PC-3 (cell line): ENCODE measurements around the gene IRAK4. TPM values are rescaled to one million over a fixed set of nuclear protein-coding genes. Genes with fewer than 3 reads are reported as not detected.

Experiments used
- ATAC-seq: fragments of 200-7000 bp; cut with Tn5 transposase; 2 replicates; pipeline ENCODE4 v1.9.1; 2020; ENCODE audit warnings: mild to moderate bottlenecking, moderate library complexity
- BruUV-seq: library from RNA; stranded (reverse); fragments of 400-500 nt; replicated peaks from 2 replicates; lab custom pipeline; 2021; lab: Mats Ljungman, UMichigan
- CTCF ChIA-PET: fragments of 300-600 bp; sonication (Branson Sonifier 250); formaldehyde crosslinking; loops from one replicate; lab custom pipeline; 2022; ENCODE audit warnings: antibody characterized with exemption; lab: Charles Lee
- POLR2A ChIA-PET: fragments of 300-600 bp; sonication (Branson Sonifier 250); formaldehyde crosslinking; loops from one replicate; lab custom pipeline; 2022; ENCODE audit warnings: antibody characterized with exemption; ENCODE audit not compliant: unreplicated experiment; lab: Charles Lee
- DNase-seq: peaks from one replicate; pipeline ENCODE4 v3.0.0-alpha.2; 2015
- H2AFZ ChIP-seq: fragments of 300-600 bp; sonication (generic); 2 replicates; pipeline ENCODE4 v1.6.0; 2016; ENCODE audit warnings: antibody characterized with exemption, low read length
- H3F3A ChIP-seq: fragments of 300-600 bp; sonication (generic); one replicate; pipeline ENCODE4 v1.6.0; 2017; ENCODE audit warnings: antibody characterized with exemption, low read length, control low read depth, mild to moderate bottlenecking; ENCODE audit not compliant: unreplicated experiment
- H3K27ac ChIP-seq: fragments of 300-600 bp; sonication (generic); 2 replicates; pipeline ENCODE4 v1.5.1; 2016; ENCODE audit warnings: mild to moderate bottlenecking, low read length
- H3K27me3 ChIP-seq: fragments of 300-600 bp; sonication (generic); 2 replicates; pipeline ENCODE4 v1.6.1; 2016; ENCODE audit warnings: low read length, mixed read lengths
- H3K36me3 ChIP-seq: fragments of 300-600 bp; sonication (generic); 2 replicates; pipeline ENCODE4 v1.6.1; 2016; ENCODE audit warnings: low read depth, mixed run types, low read length, mixed read lengths
- H3K4me1 ChIP-seq: fragments of 300-600 bp; sonication (generic); 2 replicates; pipeline ENCODE4 v1.5.1; 2016; ENCODE audit warnings: low read length; ENCODE audit not compliant: insufficient read depth
- H3K4me2 ChIP-seq: fragments of 300-600 bp; sonication (generic); 2 replicates; pipeline ENCODE4 v1.6.0; 2016; ENCODE audit warnings: low read length
- H3K4me3 ChIP-seq: fragments of 300-600 bp; sonication (generic); 2 replicates; pipeline ENCODE4 v1.5.1; 2016; ENCODE audit warnings: mild to moderate bottlenecking, low read length, mixed read lengths
- H3K79me2 ChIP-seq: fragments of 300-600 bp; sonication (generic); 2 replicates; pipeline ENCODE4 v1.6.1; 2017; ENCODE audit warnings: low read length, mixed read lengths
- H3K9ac ChIP-seq: fragments of 300-600 bp; sonication (generic); 2 replicates; pipeline ENCODE4 v1.6.0; 2016; ENCODE audit warnings: mild to moderate bottlenecking, low read length
- H3K9me2 ChIP-seq: fragments of 300-600 bp; sonication (generic); replicated peaks from 2 replicates; pipeline ENCODE4 v1.6.1; 2016; ENCODE audit warnings: mixed run types, low read length, mixed read lengths
- H3K9me3 ChIP-seq: fragments of 300-600 bp; sonication (generic); 2 replicates; pipeline ENCODE4 v1.6.1; 2016; ENCODE audit warnings: low read length, mixed read lengths
- H4K20me1 ChIP-seq: fragments of 300-600 bp; sonication (generic); 2 replicates; pipeline ENCODE4 v1.6.1; 2016; ENCODE audit warnings: low read length, mixed read lengths
- CTCF ChIP-seq: fragments of 300-600 bp; sonication (generic); conservative IDR thresholded peaks from 2 replicates; pipeline ENCODE4 v1.5.1; 2017; ENCODE audit warnings: antibody characterized with exemption, low read depth, mild to moderate bottlenecking, low read length
- EZH2 ChIP-seq: fragments of 300-600 bp; sonication (generic); IDR thresholded peaks from one replicate; pipeline ENCODE4 v1.6.1; 2017; ENCODE audit warnings: antibody characterized with exemption, mild to moderate bottlenecking, low read length; ENCODE audit not compliant: unreplicated experiment
- EZH2phosphoT487 ChIP-seq: fragments of 300-600 bp; sonication (generic); IDR thresholded peaks from 2 replicates; pipeline ENCODE4 v1.6.1; 2018; ENCODE audit warnings: mild to moderate bottlenecking, antibody characterized with exemption, low read length, borderline replicate concordance
- intact Hi-C: fragments of 100-400 bp; cut with micrococcal nuclease; formaldehyde crosslinking; loops from 2 replicates; pipeline ENCODE4 v1.9.0; 2023
- total RNA-seq: library from RNA; depleted of rRNA; stranded (reverse); fragments of >200 nt; gene quantifications from 2 replicates; pipeline ENCODE4 v1.2.3, GENCODE V29; 2014

Gene IRAK4
- total RNA-seq, 1 experiment from 2014 or later = 8.9 TPM

- H3K9me3 ChIP-seq = no peaks in the 10 kb centered on the region
- intact Hi-C loops = loop anchor here (2.0 to 5.0 kb wide), 2 partner anchors 29 to 124 kb away; no protein-coding TSS in a partner anchor
- ATAC-seq = peak; percentile 45
- H3K4me1 ChIP-seq = peaks cover 38% of the 10 kb centered on the region
- H3K9me2 ChIP-seq = no peaks in the 10 kb centered on the region
- TSS peak; percentile 74 for BruUV-seq
- ChIA-PET CTCF (interaction anchor here (0.6 kb wide), 1 partner anchor 130 kb away, joined by 7 read pairs; no protein-coding TSS in a partner anchor), POLR2A (no interaction called here)
- peak overlapping the region; percentile 77 for H3K4me2 ChIP-seq
- DNase-seq = peak; percentile 34
- peak overlapping the region; percentile 22 for H3K27ac ChIP-seq
- H4K20me1 ChIP-seq = no peaks in the 10 kb centered on the region
- H2AFZ ChIP-seq = peak overlapping the region; percentile 83
- H3K36me3 ChIP-seq = peaks cover 10% of the 10 kb centered on the region
- peak overlapping the region; percentile 89 for H3K9ac ChIP-seq
- H3K4me3 ChIP-seq = peak overlapping the region; percentile 93
- H3K79me2 ChIP-seq = peaks cover 52% of the 10 kb centered on the region
- TF ChIP-seq CTCF (no peak), EZH2 (no peak), EZH2phosphoT487 (no peak)
- H3K27me3 ChIP-seq = no peaks in the 10 kb centered on the region
- no peaks in the 10 kb centered on the region for H3F3A ChIP-seq
These were observed 464 bp upstream of the IRAK4 start for GRCh38 chr12:43758247-43758727.

GRCh38 chr12:43760396-43760795 is 1.6 kb downstream of the IRAK4 start:
- TF ChIP-seq CTCF (no peak), EZH2 (no peak), EZH2phosphoT487 (no peak)
- H3K9ac ChIP-seq = no peak overlapping the region
- no peaks in the 10 kb centered on the region for H3F3A ChIP-seq
- no TSS peak for BruUV-seq
- peak overlapping the region; percentile 93; the same call in 1 of the 2 replicates for H3K4me3 ChIP-seq
- no peaks in the 10 kb centered on the region for H4K20me1 ChIP-seq
- H3K27me3 ChIP-seq = no peaks in the 10 kb centered on the region
- ChIA-PET POLR2A (no interaction called here), CTCF (no interaction called here)
- intact Hi-C loops = no loop called here
- H3K36me3 ChIP-seq = no peaks in the 10 kb centered on the region
- no peak overlapping the region for H3K27ac ChIP-seq
- ATAC-seq (no peak), DNase-seq (no peak)
- no peaks in the 10 kb centered on the region for H3K9me2 ChIP-seq
- H2AFZ ChIP-seq = no peak overlapping the region
- H3K9me3 ChIP-seq = no peaks in the 10 kb centered on the region
- H3K79me2 ChIP-seq = peaks cover 44% of the 10 kb centered on the region
- H3K4me1 ChIP-seq = peaks cover 35% of the 10 kb centered on the region
- H3K4me2 ChIP-seq = peak overlapping the region; percentile 77

GRCh38 chr12:43761500-43761899 is 2.7 kb downstream of the IRAK4 start:
- TF ChIP-seq EZH2 (no peak), CTCF (no peak), EZH2phosphoT487 (no peak)
- no peaks in the 10 kb centered on the region for H3F3A ChIP-seq
- H3K27ac ChIP-seq = no peak overlapping the region
- no peaks in the 10 kb centered on the region for H3K27me3 ChIP-seq
- H3K4me2 ChIP-seq = peak overlapping the region; percentile 77
- H3K9ac ChIP-seq = no peak overlapping the region
- peaks cover 36% of the 10 kb centered on the region for H3K79me2 ChIP-seq
- POLR2A ChIA-PET = interaction anchor here (0.5 kb wide), 1 partner anchor 13 kb away, joined by 3 read pairs; no protein-coding TSS in a partner anchor
- intact Hi-C loops = no loop called here
- H3K4me1 ChIP-seq = peaks cover 35% of the 10 kb centered on the region
- H3K9me2 ChIP-seq = no peaks in the 10 kb centered on the region
- CTCF ChIA-PET = no interaction called here
- ATAC-seq (no peak), DNase-seq (no peak)
- no TSS peak for BruUV-seq
- H3K36me3 ChIP-seq = no peaks in the 10 kb centered on the region
- no peak overlapping the region for H2AFZ ChIP-seq
- H3K4me3 ChIP-seq = no peak overlapping the region
- no peaks in the 10 kb centered on the region for H4K20me1 ChIP-seq
- no peaks in the 10 kb centered on the region for H3K9me3 ChIP-seq
